Astrocyte of the cerebellum (primary cell): ENCODE measurements around the gene ARHGAP8.

ENCODE experiments used
- DNase-seq: peaks from one replicate; pipeline ENCODE4 v3.0.0-alpha.2; 2011; ENCODE audit warnings: low read depth
- H3K4me3 ChIP-seq: 2 replicates; pipeline ENCODE4 v1.5.1; 2011; ENCODE audit warnings: mild to moderate bottlenecking, low read depth, low read length, moderate library complexity
- CTCF ChIP-seq: IDR thresholded peaks from 2 replicates; pipeline ENCODE4 v1.5.1; 2012; ENCODE audit warnings: low read length, low read depth, moderate library complexity, mild to moderate bottlenecking; ENCODE audit errors: missing control alignments
- in situ Hi-C: cut with HindIII; loops from 2 replicates; pipeline ENCODE4 v1.10.0; 2017; ENCODE audit warnings: low sequenced_read_pairs

The ARHGAP8 gene

GRCh38 chr22:44752285-44753188 is at the start of gene ARHGAP8:
Gene ARHGAP8, plus strand, starts transcription at chr22:44752575. Its CDS starts 33,953 bp downstream, at chr22:44786528.
- TF ChIP-seq CTCF = no peak
- no peak for DNase-seq

GRCh38 chr22:44703255-44703870 is 49.0 kb upstream of the ARHGAP8 start:
- H3K4me3 ChIP-seq = peak overlapping the region; percentile 44
- in situ Hi-C loops = no loop called here
- DNase-seq = no peak
- no peak for TF ChIP-seq CTCF

More at GRCh38 chr22:44752285-44753188, at the start of gene ARHGAP8:
- H3K4me3 ChIP-seq = no peak within 1 kb of the TSS
- in situ Hi-C loops = no loop called here

- H3K4me3 ChIP-seq = no peak overlapping the region
- in situ Hi-C loops = no loop called here
- no peak for TF ChIP-seq CTCF
- DNase-seq = no peak
Measured at GRCh38 chr22:44704159-44705021, 48.0 kb upstream of the ARHGAP8 start.

- DNase-seq = no peak
- in situ Hi-C loops = no loop called here
- no peak overlapping the region for H3K4me3 ChIP-seq
- TF ChIP-seq CTCF = no peak
Measured at GRCh38 chr22:44705022-44705297, 47.4 kb upstream of the ARHGAP8 start.

- no peak for TF ChIP-seq CTCF
- DNase-seq = no peak
- no peak overlapping the region for H3K4me3 ChIP-seq
- in situ Hi-C loops = no loop called here
Measured at GRCh38 chr22:44706488-44706887, 45.9 kb upstream of the ARHGAP8 start.

- H3K4me3 ChIP-seq = no peak overlapping the region
- in situ Hi-C loops = no loop called here
- no peak for DNase-seq
- TF ChIP-seq CTCF = no peak
Measured at GRCh38 chr22:44707178-44707577, 45.2 kb upstream of the ARHGAP8 start.
